Body of pancreas (tissue), 4 donors: ENCODE results near the gene MDFIC. TPM values are rescaled to one million over a fixed set of nuclear protein-coding genes. Genes with fewer than 3 reads are reported as not detected.

Source experiments
- ATAC-seq: fragments of 150-250 bp; one replicate; pipeline ENCODE4 v1.9.1; 2016
- DNase-seq, 4 donors: peaks; one replicate each; pipeline ENCODE4 v3.0.0-alpha.2; 2019
- H3K27ac ChIP-seq, 4 donors: fragments of 200-600 bp; sonication (generic); 1 replicate in 3 of 4; 2 replicates in 1 of 4; pipeline versions ENCODE4 v1.5.1 to v1.6.1; 2016 to 2019; ENCODE audit warnings: mild to moderate bottlenecking in 1 of 4, mixed read lengths in 1 of 4, moderate library complexity in 1 of 4
- H3K27me3 ChIP-seq, 2 donors: fragments of 200-600 bp; sonication (generic); one replicate each; pipeline ENCODE4 v1.6.0; 2016; ENCODE audit warnings: mild to moderate bottlenecking in 1 of 2
- H3K36me3 ChIP-seq, 2 donors: fragments of 200-600 bp; sonication (generic); replicated peaks in 1 of 2; 2 replicates each; pipeline ENCODE4 v1.5.1; 2016; ENCODE audit warnings: low read depth in 2 of 2; ENCODE audit not compliant: insufficient read depth in 1 of 2
- H3K4me1 ChIP-seq: fragments of 200-600 bp; sonication (generic); one replicate; pipeline ENCODE4 v1.6.0; 2016
- H3K4me3 ChIP-seq, 2 donors: fragments of 200-600 bp; sonication (generic); 1 replicate in 1 of 2; 2 replicates in 1 of 2; pipeline ENCODE4 v1.5.1; 2016 to 2019
- H3K9me3 ChIP-seq, 3 donors: fragments of 200-600 bp; sonication (generic); 1 replicate in 2 of 3; 2 replicates in 1 of 3; pipeline ENCODE4 v1.5.1; 2016
- POLR2A ChIP-seq, 3 donors: fragments of 450-650 bp; IDR thresholded peaks; one replicate each; pipeline ENCODE4 v1.6.1; 2016; ENCODE audit warnings: antibody characterized with exemption in 3 of 3, mild to moderate bottlenecking in 2 of 3
- WGBS, 2 donors: methylation state at CpG; one replicate each; pipeline ENCODE4 v1.1.5; 2017; 5-methylcytosine and 5-hydroxymethylcytosine counted together
- intact Hi-C: fragments of 100-400 bp; cut with DNase I; formaldehyde crosslinking; loops from one replicate; pipeline ENCODE4 v1.15.1; 2023
- total RNA-seq, 2 donors: library from RNA; depleted of rRNA; stranded (reverse); fragments of >200 nt; gene quantifications; one replicate each; pipeline ENCODE4 v1.1.0, GENCODE V29; 2016
- TF ChIP-seq, protein P1 (sequence below), 7 experiments: fragments of 450-650 bp in 4 of 7; fragments of 200-600 bp in 3 of 7; sonication (generic) in 3 of 7; IDR thresholded peaks; one replicate each; pipeline ENCODE4 v1.5.1; 2016 to 2019; ENCODE audit warnings: antibody characterized with exemption in 7 of 7

Gene MDFIC
- total RNA-seq, 2 donors from 2014 or later = 12.5 to 35.3 TPM

DNA sequence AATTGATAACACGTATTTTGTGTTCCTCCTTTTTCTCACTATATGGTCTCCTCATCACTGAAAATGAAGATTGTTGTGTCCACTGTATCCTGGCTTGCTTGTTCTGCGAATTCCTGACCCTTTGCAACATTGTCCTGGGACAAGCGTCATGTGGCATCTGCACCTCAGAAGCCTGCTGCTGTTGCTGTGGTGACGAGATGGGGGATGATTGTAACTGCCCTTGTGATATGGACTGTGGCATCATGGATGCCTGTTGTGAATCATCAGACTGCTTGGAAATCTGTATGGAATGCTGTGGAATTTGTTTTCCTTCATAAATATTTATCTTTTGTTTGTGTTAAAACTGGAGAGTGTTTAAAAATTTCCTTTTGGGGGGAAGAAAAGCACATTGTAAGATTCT, 93.7 kb downstream of the MDFIC start:
- WGBS, 2 donors = 86 to 96% methylated on average over 4 of the region's 4 CpGs
- Histone ChIP-seq H3K4me3 (no peak overlapping the region), H3K4me1 (no peaks in the 10 kb centered on the region), H3K9me3 (no peaks in the 10 kb centered on the region), H3K36me3 (no peaks in the 10 kb centered on the region), H3K27ac (no peak overlapping the region), H3K27me3 (no peaks in the 10 kb centered on the region)
- TF ChIP-seq, protein P1, sequence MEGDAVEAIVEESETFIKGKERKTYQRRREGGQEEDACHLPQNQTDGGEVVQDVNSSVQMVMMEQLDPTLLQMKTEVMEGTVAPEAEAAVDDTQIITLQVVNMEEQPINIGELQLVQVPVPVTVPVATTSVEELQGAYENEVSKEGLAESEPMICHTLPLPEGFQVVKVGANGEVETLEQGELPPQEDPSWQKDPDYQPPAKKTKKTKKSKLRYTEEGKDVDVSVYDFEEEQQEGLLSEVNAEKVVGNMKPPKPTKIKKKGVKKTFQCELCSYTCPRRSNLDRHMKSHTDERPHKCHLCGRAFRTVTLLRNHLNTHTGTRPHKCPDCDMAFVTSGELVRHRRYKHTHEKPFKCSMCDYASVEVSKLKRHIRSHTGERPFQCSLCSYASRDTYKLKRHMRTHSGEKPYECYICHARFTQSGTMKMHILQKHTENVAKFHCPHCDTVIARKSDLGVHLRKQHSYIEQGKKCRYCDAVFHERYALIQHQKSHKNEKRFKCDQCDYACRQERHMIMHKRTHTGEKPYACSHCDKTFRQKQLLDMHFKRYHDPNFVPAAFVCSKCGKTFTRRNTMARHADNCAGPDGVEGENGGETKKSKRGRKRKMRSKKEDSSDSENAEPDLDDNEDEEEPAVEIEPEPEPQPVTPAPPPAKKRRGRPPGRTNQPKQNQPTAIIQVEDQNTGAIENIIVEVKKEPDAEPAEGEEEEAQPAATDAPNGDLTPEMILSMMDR (IDR thresholded peaks at IDR 0.05) = no peak
- TF ChIP-seq POLR2A (IDR thresholded peaks at IDR 0.05) = no peak
- intact Hi-C loops = no loop called here
- DNase-seq (no peak), ATAC-seq (no peak)

DNA sequence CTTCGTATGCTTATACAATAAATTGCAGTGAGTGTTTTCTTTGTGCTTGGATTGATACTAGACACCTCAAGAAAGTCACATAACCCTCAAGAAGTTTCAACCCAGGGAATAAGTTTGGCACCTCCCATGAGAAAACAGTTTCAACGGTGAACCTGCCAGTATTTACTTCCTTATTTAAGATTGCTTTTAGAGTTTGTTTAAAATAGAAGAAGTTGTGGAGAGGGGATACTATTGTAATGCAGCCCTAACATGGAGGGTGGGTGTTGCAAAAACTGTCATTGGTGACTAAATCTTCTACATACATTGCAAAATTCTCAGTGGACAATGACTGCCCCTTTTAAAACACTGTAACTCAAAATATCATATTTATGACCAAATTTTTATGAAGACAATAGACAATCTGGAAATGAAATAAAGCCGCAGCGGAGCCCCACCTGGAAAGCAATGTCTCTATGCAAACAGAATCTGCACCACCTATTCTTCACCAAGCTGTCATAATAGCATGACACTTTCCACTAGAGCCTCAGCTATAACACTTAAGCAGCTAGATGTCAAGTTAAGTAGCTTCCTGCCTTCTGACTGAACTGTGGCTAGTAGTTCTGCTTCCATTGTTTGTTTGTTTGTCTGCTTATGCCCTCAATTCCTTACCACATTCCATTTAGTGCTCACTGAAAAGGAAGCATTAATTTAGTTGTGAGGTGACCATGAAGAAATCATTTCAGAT, 98.2 kb downstream of the MDFIC start:
- no peaks in the 10 kb centered on the region for H3K27me3 ChIP-seq
- DNase-seq (peak in 1 of 4 donors; percentile 6), ATAC-seq (no peak)
- no peaks in the 10 kb centered on the region for H3K4me1 ChIP-seq
- H3K4me3 ChIP-seq = no peak overlapping the region
- H3K36me3 ChIP-seq = no peaks in the 10 kb centered on the region
- H3K9me3 ChIP-seq = no peaks in the 10 kb centered on the region
- TF ChIP-seq, protein P1 (IDR thresholded peaks at IDR 0.05) = no peak
- no peak for TF ChIP-seq POLR2A (IDR thresholded peaks at IDR 0.05)
- WGBS, 2 donors = 63 to 74% methylated on average over 4 of the region's 4 CpGs
- intact Hi-C loops = no loop called here
- no peak overlapping the region for H3K27ac ChIP-seq

DNA sequence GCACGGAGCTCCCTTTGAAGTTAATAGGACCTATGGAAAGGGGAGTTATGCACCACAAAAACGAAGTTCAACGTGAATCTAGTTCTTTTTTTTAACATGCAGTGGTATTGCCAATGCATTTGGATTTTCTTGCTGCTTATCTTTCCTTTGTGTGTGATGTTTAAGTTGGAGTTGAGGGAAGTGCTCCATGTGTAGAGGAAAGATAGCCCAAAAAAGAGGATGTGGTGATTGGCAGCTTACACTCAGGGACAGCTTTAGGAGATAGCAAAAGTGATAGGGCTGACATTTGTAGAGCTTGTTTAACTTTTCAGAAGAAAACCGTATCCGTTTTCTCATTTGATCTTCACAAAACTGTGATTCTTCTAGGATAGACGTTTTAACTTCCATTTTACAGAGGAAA, 101.3 kb downstream of the MDFIC start:
- no peak for TF ChIP-seq POLR2A (IDR thresholded peaks at IDR 0.05)
- TF ChIP-seq, protein P1 (IDR thresholded peaks at IDR 0.05) = no peak
- DNase-seq (no peak), ATAC-seq (no peak)
- Histone ChIP-seq H3K27ac (no peak overlapping the region), H3K4me1 (no peaks in the 10 kb centered on the region), H3K4me3 (no peak overlapping the region), H3K9me3 (no peaks in the 10 kb centered on the region), H3K36me3 (no peaks in the 10 kb centered on the region), H3K27me3 (no peaks in the 10 kb centered on the region)
- whole genome bisulfite sequencing, 2 donors = 52 to 58% methylated on average over 6 of the region's 6 CpGs
- intact Hi-C loops = no loop called here

DNA sequence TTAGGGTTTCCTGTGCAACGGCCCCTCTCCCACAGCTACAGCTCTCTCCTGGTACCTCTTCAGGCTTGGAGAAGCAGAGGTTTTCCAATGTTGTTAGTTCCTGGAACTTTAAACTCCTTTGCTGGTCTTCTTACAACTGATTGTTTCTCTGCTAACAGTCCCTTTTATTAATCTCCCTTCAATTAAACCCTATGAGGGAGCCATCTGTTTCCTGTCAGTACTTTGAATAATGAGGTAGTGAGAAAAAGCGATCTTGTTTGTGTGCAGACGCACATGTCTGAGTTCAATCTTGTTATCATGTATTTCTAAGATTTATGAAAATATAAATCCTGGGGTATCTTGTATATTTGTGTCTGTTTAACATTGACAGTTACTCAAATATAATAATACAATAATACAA, 102.4 kb downstream of the MDFIC start:
- ATAC-seq = no peak
- Histone ChIP-seq H3K4me3 (no peak overlapping the region), H3K9me3 (no peaks in the 10 kb centered on the region), H3K4me1 (no peaks in the 10 kb centered on the region), H3K27ac (no peak overlapping the region), H3K36me3 (no peaks in the 10 kb centered on the region), H3K27me3 (no peaks in the 10 kb centered on the region)
- TF ChIP-seq, protein P1 (IDR thresholded peaks at IDR 0.05) = no peak
- TF ChIP-seq POLR2A (IDR thresholded peaks at IDR 0.05) = no peak
- intact Hi-C loops = no loop called here
- no peak for DNase-seq
- WGBS, 2 donors = 37 to 43% methylated on average over 3 of the region's 3 CpGs
